Peyer's patch (tissue), 4 donors: ENCODE results near the gene HOMER1.

Source experiments
- POLR2A ChIP-seq, 2 donors: fragments of 450-650 bp; IDR thresholded peaks; one replicate each; pipeline ENCODE4 v1.5.1; 2017; ENCODE audit warnings: antibody characterized with exemption in 2 of 2, mild to moderate bottlenecking in 2 of 2, moderate library complexity in 2 of 2
- TF ChIP-seq, protein P1 (sequence below), 6 experiments: fragments of 450-650 bp in 4 of 6; fragments of 200-600 bp in 2 of 6; sonication (generic) in 1 of 6; IDR thresholded peaks; one replicate each; pipeline ENCODE4 v1.5.1; 2017 to 2019; ENCODE audit warnings: antibody characterized with exemption in 6 of 6, mild to moderate bottlenecking in 3 of 6, moderate library complexity in 1 of 6

DNA sequence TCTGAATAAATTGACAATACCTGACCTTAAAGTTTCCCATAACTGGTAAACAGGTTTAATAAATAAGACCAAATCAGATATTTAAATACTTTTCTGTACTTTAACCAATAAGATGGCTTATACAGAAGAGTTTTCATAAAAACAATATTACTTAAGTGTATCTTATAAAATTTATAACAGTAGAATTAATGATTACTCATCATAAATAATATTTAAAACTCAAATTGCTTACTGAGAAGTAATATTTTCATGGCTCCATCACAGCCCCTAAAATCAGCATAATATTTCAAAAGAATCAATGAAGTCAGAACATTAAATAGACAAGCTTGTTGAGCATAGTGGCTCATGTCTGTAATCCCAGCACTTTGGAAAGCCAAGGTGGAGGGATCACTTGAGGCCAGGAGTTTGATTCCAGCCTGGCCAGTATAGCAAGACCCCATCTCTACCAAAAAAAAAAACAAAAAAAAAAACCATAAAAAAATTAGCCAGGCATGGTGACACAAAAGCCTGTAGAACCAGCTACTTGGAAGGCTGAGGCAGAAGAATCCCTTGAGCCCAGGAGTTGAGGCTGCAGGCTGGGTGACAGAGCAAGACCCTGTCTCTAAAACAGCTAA, 23.5 kb downstream of the HOMER1 start:
- TF ChIP-seq, protein P1, sequence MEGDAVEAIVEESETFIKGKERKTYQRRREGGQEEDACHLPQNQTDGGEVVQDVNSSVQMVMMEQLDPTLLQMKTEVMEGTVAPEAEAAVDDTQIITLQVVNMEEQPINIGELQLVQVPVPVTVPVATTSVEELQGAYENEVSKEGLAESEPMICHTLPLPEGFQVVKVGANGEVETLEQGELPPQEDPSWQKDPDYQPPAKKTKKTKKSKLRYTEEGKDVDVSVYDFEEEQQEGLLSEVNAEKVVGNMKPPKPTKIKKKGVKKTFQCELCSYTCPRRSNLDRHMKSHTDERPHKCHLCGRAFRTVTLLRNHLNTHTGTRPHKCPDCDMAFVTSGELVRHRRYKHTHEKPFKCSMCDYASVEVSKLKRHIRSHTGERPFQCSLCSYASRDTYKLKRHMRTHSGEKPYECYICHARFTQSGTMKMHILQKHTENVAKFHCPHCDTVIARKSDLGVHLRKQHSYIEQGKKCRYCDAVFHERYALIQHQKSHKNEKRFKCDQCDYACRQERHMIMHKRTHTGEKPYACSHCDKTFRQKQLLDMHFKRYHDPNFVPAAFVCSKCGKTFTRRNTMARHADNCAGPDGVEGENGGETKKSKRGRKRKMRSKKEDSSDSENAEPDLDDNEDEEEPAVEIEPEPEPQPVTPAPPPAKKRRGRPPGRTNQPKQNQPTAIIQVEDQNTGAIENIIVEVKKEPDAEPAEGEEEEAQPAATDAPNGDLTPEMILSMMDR (IDR thresholded peaks at IDR 0.05) = no peak
- TF ChIP-seq POLR2A (IDR thresholded peaks at IDR 0.05) = no peak
